C4-2B (cell line): ENCODE measurements around the gene STARD13.

Experiments used
- ZFX ChIP-seq: fragments of 450-650 bp; IDR thresholded peaks from 2 replicates; pipeline ENCODE4 v1.6.1; 2017
- TF ChIP-seq, protein P1 (sequence below): fragments of 450-650 bp; conservative IDR thresholded peaks from 2 replicates; pipeline ENCODE4 v1.5.1; 2017; ENCODE audit warnings: mild to moderate bottlenecking

- TF ChIP-seq, protein P1, sequence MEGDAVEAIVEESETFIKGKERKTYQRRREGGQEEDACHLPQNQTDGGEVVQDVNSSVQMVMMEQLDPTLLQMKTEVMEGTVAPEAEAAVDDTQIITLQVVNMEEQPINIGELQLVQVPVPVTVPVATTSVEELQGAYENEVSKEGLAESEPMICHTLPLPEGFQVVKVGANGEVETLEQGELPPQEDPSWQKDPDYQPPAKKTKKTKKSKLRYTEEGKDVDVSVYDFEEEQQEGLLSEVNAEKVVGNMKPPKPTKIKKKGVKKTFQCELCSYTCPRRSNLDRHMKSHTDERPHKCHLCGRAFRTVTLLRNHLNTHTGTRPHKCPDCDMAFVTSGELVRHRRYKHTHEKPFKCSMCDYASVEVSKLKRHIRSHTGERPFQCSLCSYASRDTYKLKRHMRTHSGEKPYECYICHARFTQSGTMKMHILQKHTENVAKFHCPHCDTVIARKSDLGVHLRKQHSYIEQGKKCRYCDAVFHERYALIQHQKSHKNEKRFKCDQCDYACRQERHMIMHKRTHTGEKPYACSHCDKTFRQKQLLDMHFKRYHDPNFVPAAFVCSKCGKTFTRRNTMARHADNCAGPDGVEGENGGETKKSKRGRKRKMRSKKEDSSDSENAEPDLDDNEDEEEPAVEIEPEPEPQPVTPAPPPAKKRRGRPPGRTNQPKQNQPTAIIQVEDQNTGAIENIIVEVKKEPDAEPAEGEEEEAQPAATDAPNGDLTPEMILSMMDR: no peak
- TF ChIP-seq ZFX: no peak
These were observed 119.8 kb downstream of the STARD13 start for GRCh38 chr13:33165787-33166186.
